Mucosa of rectum (tissue), 2 donors: Measurements from ENCODE around the gene SEMA4D.

ENCODE experiments used
- H3K27ac ChIP-seq, 2 donors: one replicate each; pipeline ENCODE4 v1.7.0; 2013; ENCODE audit warnings: inconsistent platforms in 2 of 2, low read depth in 2 of 2, low read length in 2 of 2
- H3K27me3 ChIP-seq, 2 donors: one replicate each; pipeline ENCODE4 v1.7.0; 2013; ENCODE audit warnings: low read length in 2 of 2; ENCODE audit not compliant: control insufficient read depth in 2 of 2, insufficient read depth in 2 of 2
- H3K36me3 ChIP-seq, 2 donors: one replicate each; pipeline ENCODE4 v1.7.0; 2013; ENCODE audit warnings: low read length in 2 of 2; ENCODE audit not compliant: control insufficient read depth in 2 of 2, insufficient read depth in 2 of 2
- H3K4me1 ChIP-seq, 2 donors: one replicate each; pipeline ENCODE4 v1.7.0; 2013; ENCODE audit warnings: low read length in 2 of 2, mild to moderate bottlenecking in 1 of 2; ENCODE audit not compliant: control insufficient read depth in 2 of 2, insufficient read depth in 2 of 2
- H3K4me3 ChIP-seq, 2 donors: one replicate each; pipeline ENCODE4 v1.7.0; 2013; ENCODE audit warnings: low read length in 2 of 2
- H3K9ac ChIP-seq, 2 donors: one replicate each; pipeline ENCODE4 v1.7.0; 2013; ENCODE audit warnings: low read length in 2 of 2, low read depth in 1 of 2, mild to moderate bottlenecking in 1 of 2
- H3K9me3 ChIP-seq, 2 donors: one replicate each; pipeline ENCODE4 v1.7.0; 2013; ENCODE audit warnings: low read length in 2 of 2; ENCODE audit not compliant: control insufficient read depth in 2 of 2
- donor health status: healthy.
- donor health status: Normal muscosa, but diverticular disease.

Gene SEMA4D

GRCh38 chr9:89404074-89404473 lies 93.8 kb downstream of the SEMA4D start:
- Histone ChIP-seq H3K9me3 (no peaks in the 10 kb centered on the region), H3K27ac (no peak overlapping the region), H3K27me3 (no peaks in the 10 kb centered on the region), H3K9ac (no peak overlapping the region), H3K4me3 (no peak overlapping the region), H3K4me1 (peaks cover 5 to 18% of the 10 kb centered on the region in 2 donors), H3K36me3 (peaks cover 0 to 11% of the 10 kb centered on the region in 2 donors)

- peaks cover 0 to 11% of the 10 kb centered on the region in 2 donors for H3K4me1 ChIP-seq
- no peak overlapping the region for H3K9ac ChIP-seq
- no peak overlapping the region for H3K4me3 ChIP-seq
- H3K36me3 ChIP-seq, result peaks cover 0 to 23% of the 10 kb centered on the region in 2 donors
- no peaks in the 10 kb centered on the region for H3K27me3 ChIP-seq
- no peaks in the 10 kb centered on the region for H3K9me3 ChIP-seq
- H3K27ac ChIP-seq, result no peak overlapping the region
Measured at GRCh38 chr9:89402695-89403427, 95.1 kb downstream of the SEMA4D start.

GRCh38 chr9:89400403-89401116 lies 97.4 kb downstream of the SEMA4D start:
- Histone ChIP-seq H3K4me3 (no peak overlapping the region), H3K9me3 (no peaks in the 10 kb centered on the region), H3K27me3 (no peaks in the 10 kb centered on the region), H3K36me3 (peaks cover 12 to 44% of the 10 kb centered on the region in 2 donors), H3K4me1 (no peaks in the 10 kb centered on the region), H3K9ac (peak overlapping the region in 1 of 2 donors; percentile 19), H3K27ac (peak overlapping the region; percentile 12 to 52)

GRCh38 chr9:89398621-89399020 lies 99.3 kb downstream of the SEMA4D start:
- Histone ChIP-seq H3K36me3 (peaks cover 16 to 56% of the 10 kb centered on the region in 2 donors), H3K4me1 (no peaks in the 10 kb centered on the region)

GRCh38 chr9:89397471-89397870 lies 100.4 kb downstream of the SEMA4D start:
- Histone ChIP-seq H3K9me3 (no peaks in the 10 kb centered on the region), H3K36me3 (peaks cover 22 to 63% of the 10 kb centered on the region in 2 donors), H3K4me1 (no peaks in the 10 kb centered on the region), H3K27me3 (no peaks in the 10 kb centered on the region), H3K27ac (no peak overlapping the region), H3K4me3 (no peak overlapping the region), H3K9ac (no peak overlapping the region)

More at GRCh38 chr9:89398621-89399020, 99.3 kb downstream of the SEMA4D start:
- Histone ChIP-seq H3K9ac (no peak overlapping the region), H3K9me3 (no peaks in the 10 kb centered on the region), H3K4me3 (no peak overlapping the region), H3K27ac (peak overlapping the region in 1 of 2 donors; percentile 16), H3K27me3 (no peaks in the 10 kb centered on the region)

GRCh38 chr9:89395931-89396710 lies 101.8 kb downstream of the SEMA4D start:
- Histone ChIP-seq H3K4me3 (no peak overlapping the region), H3K27me3 (no peaks in the 10 kb centered on the region), H3K27ac (no peak overlapping the region), H3K9me3 (no peaks in the 10 kb centered on the region), H3K4me1 (no peaks in the 10 kb centered on the region), H3K9ac (no peak overlapping the region), H3K36me3 (peaks cover 29 to 68% of the 10 kb centered on the region in 2 donors)

GRCh38 chr9:89394412-89394811 lies 103.5 kb downstream of the SEMA4D start:
- Histone ChIP-seq H3K9ac (no peak overlapping the region), H3K4me3 (no peak overlapping the region), H3K27me3 (no peaks in the 10 kb centered on the region), H3K4me1 (peaks cover 0 to 2% of the 10 kb centered on the region in 2 donors), H3K36me3 (peaks cover 39 to 83% of the 10 kb centered on the region in 2 donors), H3K9me3 (no peaks in the 10 kb centered on the region), H3K27ac (no peak overlapping the region)

- no peak overlapping the region for H3K4me3 ChIP-seq
- no peaks in the 10 kb centered on the region for H3K9me3 ChIP-seq
- H3K27me3 ChIP-seq, result no peaks in the 10 kb centered on the region
- H3K27ac ChIP-seq, result no peak overlapping the region
- H3K9ac ChIP-seq, result no peak overlapping the region
- peaks cover 44 to 76% of the 10 kb centered on the region in 2 donors for H3K36me3 ChIP-seq
- H3K4me1 ChIP-seq, result peaks cover 2 to 4% of the 10 kb centered on the region in 2 donors
Measured at GRCh38 chr9:89391585-89391984, 106.3 kb downstream of the SEMA4D start.

GRCh38 chr9:89390578-89391116 lies 107.3 kb downstream of the SEMA4D start:
- Histone ChIP-seq H3K36me3 (peaks cover 44 to 76% of the 10 kb centered on the region in 2 donors), H3K9ac (no peak overlapping the region), H3K4me3 (no peak overlapping the region), H3K27me3 (no peaks in the 10 kb centered on the region), H3K9me3 (no peaks in the 10 kb centered on the region), H3K4me1 (peaks cover 2 to 4% of the 10 kb centered on the region in 2 donors), H3K27ac (no peak overlapping the region)
